Spleen (tissue), 7 donors: Measurements from ENCODE around the gene TMEM168.

Source experiments
- CTCF ChIP-seq, 11 experiments: fragments of 200-600 bp in 7 of 11; fragments of 450-650 bp in 4 of 11; sonication (generic) in 4 of 11; IDR thresholded peaks in 8 of 11; conservative IDR thresholded peaks in 3 of 11; 1 replicate in 7 of 11; 2 replicates in 4 of 11; pipeline versions ENCODE4 v1.4.0 to v1.8.0; 2016 to 2021; ENCODE audit warnings: antibody characterized with exemption in 11 of 11, inconsistent platforms in 4 of 11, mild to moderate bottlenecking in 1 of 11
- POLR2A ChIP-seq, 3 donors: fragments of 450-650 bp; IDR thresholded peaks; one replicate each; pipeline ENCODE4 v1.5.1; 2017; ENCODE audit warnings: antibody characterized with exemption in 3 of 3, mild to moderate bottlenecking in 1 of 3
- donor health status: DM: no; HTN: no; CAD: no; lungs with moderate emphysema.
- donor health status: DM: no; HTN: no; CAD: no.
- donor health status: DM: no; HTN: no; CAD: no.

- TF ChIP-seq CTCF (IDR thresholded peaks at IDR 0.05 in 8 of 11, conservative IDR thresholded peaks at IDR 0.05 in 3 of 11) = no peak
- TF ChIP-seq POLR2A (IDR thresholded peaks at IDR 0.05) = no peak
Observed at GRCh38 chr7:112792441-112792840, 2.2 kb upstream of the TMEM168 start.
